Skin of body (tissue), 2 donors: ENCODE results near the gene OR3A3. TPM values are rescaled to one million over a fixed set of nuclear protein-coding genes. Genes with fewer than 3 reads are reported as not detected.
"Not testable (repeated sequence)": the region's sequence is repeated elsewhere in the genome, so short reads cannot be mapped to it uniquely, and the experiment has no call there.

Experiments
- DNase-seq: peaks from one replicate; lab custom pipeline; 2025; lab: John Stamatoyannopoulos, UW
- total RNA-seq: library from RNA; depleted of rRNA; stranded (reverse); fragments of >200 nt; gene quantifications from one replicate; pipeline ENCODE4 v1.2.3, GENCODE V29; 2014

OR3A3 gene
- total RNA-seq, result not detected

GRCh38 chr17:3411070-3411469, at the start of gene OR3A3:
Gene OR3A3 (plus strand): TSS chr17:3411370.
- no peak for DNase-seq

- not testable (repeated sequence) for DNase-seq
These were observed 40.0 kb upstream of the OR3A3 start for GRCh38 chr17:3371167-3371566.

- DNase-seq, result no peak
These were observed 32.8 kb upstream of the OR3A3 start for GRCh38 chr17:3378321-3378720.

GRCh38 chr17:3381957-3382356, 29.2 kb upstream of the OR3A3 start:
- DNase-seq, result no peak

GRCh38 chr17:3385869-3386816, 25.0 kb upstream of the OR3A3 start, which contains the start of gene OR3A2:
Gene OR3A2 (minus strand): TSS chr17:3386308.
- no peak for DNase-seq

- DNase-seq, result no peak
These were observed 21.4 kb upstream of the OR3A3 start for GRCh38 chr17:3389791-3390190.

GRCh38 chr17:3397801-3398200, 13.4 kb upstream of the OR3A3 start:
- DNase-seq, result not testable (repeated sequence)

GRCh38 chr17:3398310-3398709, 12.9 kb upstream of the OR3A3 start, which contains the start of gene OR1E1:
Gene OR1E1 (minus strand): TSS chr17:3398410. CDS start chr17:3398410, 0 bp downstream.
- no peak for DNase-seq

GRCh38 chr17:3400055-3400454, 11.1 kb upstream of the OR3A3 start:
- no peak for DNase-seq

- DNase-seq, result no peak
These were observed 9.4 kb upstream of the OR3A3 start for GRCh38 chr17:3401786-3402185.

- DNase-seq, result not testable (repeated sequence)
These were observed 7.3 kb upstream of the OR3A3 start for GRCh38 chr17:3403856-3404255.

GRCh38 chr17:3412216-3412615, 1.0 kb downstream of the OR3A3 start:
- DNase-seq, result not testable (repeated sequence)

- no peak for DNase-seq
These were observed 4.4 kb downstream of the OR3A3 start for GRCh38 chr17:3415610-3416009.

- no peak for DNase-seq
These were observed 7.1 kb downstream of the OR3A3 start for GRCh38 chr17:3418222-3418621.

- DNase-seq, result not testable (repeated sequence)
These were observed 22.0 kb downstream of the OR3A3 start for GRCh38 chr17:3433215-3433614.

- DNase-seq, result no peak
These were observed 22.6 kb downstream of the OR3A3 start, which contains the start of gene OR1E2 for GRCh38 chr17:3433741-3434140. Gene OR1E2 (minus strand): TSS chr17:3433841. CDS start chr17:3433841, 0 bp downstream.

GRCh38 chr17:3438368-3438767, 27.2 kb downstream of the OR3A3 start:
- no peak for DNase-seq

GRCh38 chr17:3440451-3440850, 29.3 kb downstream of the OR3A3 start:
- DNase-seq, result no peak

GRCh38 chr17:3447625-3448024, 36.5 kb downstream of the OR3A3 start:
- DNase-seq, result no peak

GRCh38 chr17:3448059-3448665, 37.0 kb downstream of the OR3A3 start:
- DNase-seq, result no peak

GRCh38 chr17:3466355-3466754, 55.2 kb downstream of the OR3A3 start:
- not testable (repeated sequence) for DNase-seq

GRCh38 chr17:3469529-3469928, 58.4 kb downstream of the OR3A3 start:
- no peak for DNase-seq
